ENCODE measurements around the gene ZNRF2. TPM values are rescaled to one million over a fixed set of nuclear protein-coding genes. Genes with fewer than 3 reads are reported as not detected.

Gene ZNRF2
- total RNA-seq, 1 experiment from 2014 or later = 22.1 TPM

GRCh38 chr7:30249986-30250774 is 34.2 kb upstream of the ZNRF2 start:
- no peak for DNase-seq (ENCODE audit: low read depth, low spot score)
- no peak for TF ChIP-seq SIN3A (IDR thresholded peaks at IDR 0.05; ENCODE audit: borderline replicate concordance, insufficient read depth, low read depth, low read length)
- TF ChIP-seq REST (IDR thresholded peaks at IDR 0.05; ENCODE audit: insufficient read depth in 1 of 2, low read depth in 2 of 2, low read length in 1 of 2) = no peak
- TF ChIP-seq TCF7L2 (IDR thresholded peaks at IDR 0.05; ENCODE audit: low read depth, low read length) = no peak
- no peak for TF ChIP-seq POLR2AphosphoS5 (IDR thresholded peaks at IDR 0.05; ENCODE audit: low read depth, low read length)
- no peak for TF ChIP-seq CTCF (IDR thresholded peaks at IDR 0.05)
- peaks cover 13% of the 10 kb centered on the region for H3K27me3 ChIP-seq (ENCODE audit: control insufficient read depth, insufficient read depth, low read length)
- no peaks in the 10 kb centered on the region for H3K36me3 ChIP-seq (ENCODE audit: control insufficient read depth, insufficient read depth, low read length)
- no peaks in the 10 kb centered on the region for H3K9me3 ChIP-seq (ENCODE audit: control insufficient read depth, insufficient read depth, low read depth, low read length)
- ATAC-seq = no peak
- POLR2A ChIA-PET = no interaction called here
- intact Hi-C loops (cut with micrococcal nuclease; ENCODE audit: unreplicated experiment) = no loop called here
- CTCF ChIA-PET = no interaction called here
- BruUV-seq (replicated peaks) = no TSS peak
- in situ Hi-C loops (cut with HindIII; ENCODE audit: low pct_unique_long_range_greater_than_20kb, low sequenced_read_pairs) = no loop called here
- no peak overlapping the region for H3K4me3 ChIP-seq (ENCODE audit: low read depth in 2 of 2, low read length in 2 of 2)
- H3K4me1 ChIP-seq (ENCODE audit: control insufficient read depth, insufficient read depth, low read length) = no peaks in the 10 kb centered on the region
- no peak overlapping the region for H3K27ac ChIP-seq (ENCODE audit: low read length)

GRCh38 chr7:30251708-30252329 is 32.6 kb upstream of the ZNRF2 start:
- Histone ChIP-seq H3K36me3 (ENCODE audit: control insufficient read depth, insufficient read depth, low read length) (no peaks in the 10 kb centered on the region), H3K27ac (ENCODE audit: low read length) (no peak overlapping the region), H3K27me3 (ENCODE audit: control insufficient read depth, insufficient read depth, low read length) (peaks cover 14% of the 10 kb centered on the region), H3K4me3 (ENCODE audit: low read depth in 2 of 2, low read length in 2 of 2) (no peak overlapping the region), H3K9me3 (ENCODE audit: control insufficient read depth, insufficient read depth, low read depth, low read length) (no peaks in the 10 kb centered on the region), H3K4me1 (ENCODE audit: control insufficient read depth, insufficient read depth, low read length) (no peaks in the 10 kb centered on the region)
- ATAC-seq (no peak), DNase-seq (ENCODE audit: low read depth, low spot score) (no peak)
- ChIA-PET POLR2A (no interaction called here), CTCF (interaction anchor here (0.6 kb wide), 1 partner anchor 331 kb away, joined by 7 read pairs; no protein-coding TSS in a partner anchor)
- in situ Hi-C loops (cut with HindIII; ENCODE audit: low pct_unique_long_range_greater_than_20kb, low sequenced_read_pairs) = no loop called here
- intact Hi-C loops (cut with micrococcal nuclease; ENCODE audit: unreplicated experiment) = no loop called here
- no peak for TF ChIP-seq CTCF (IDR thresholded peaks at IDR 0.05)
- no peak for TF ChIP-seq POLR2AphosphoS5 (IDR thresholded peaks at IDR 0.05; ENCODE audit: low read depth, low read length)
- no peak for TF ChIP-seq REST (IDR thresholded peaks at IDR 0.05; ENCODE audit: insufficient read depth in 1 of 2, low read depth in 2 of 2, low read length in 1 of 2)
- TF ChIP-seq TCF7L2 (IDR thresholded peaks at IDR 0.05; ENCODE audit: low read depth, low read length) = no peak
- TF ChIP-seq SIN3A (IDR thresholded peaks at IDR 0.05; ENCODE audit: borderline replicate concordance, insufficient read depth, low read depth, low read length) = no peak
- no TSS peak for BruUV-seq (replicated peaks)

Measured in Panc1 (cell line).